HEK293 (cell line): ENCODE measurements around the gene RCOR1.

Source experiments
- CTCF ChIA-PET: fragments of 350-600 bp; formaldehyde crosslinking; extraction: SDS; loops from one replicate; lab custom pipeline; 2021; ENCODE audit warnings: antibody characterized with exemption; lab: Yijun Ruan, JAX
- POLR2A ChIA-PET: fragments of 300-600 bp; formaldehyde crosslinking; extraction: SDS; loops from one replicate; lab custom pipeline; 2020; ENCODE audit warnings: antibody characterized with exemption, inconsistent platforms; lab: Yijun Ruan, JAX
- H3K27ac ChIP-seq: fragments of 200-500 bp; sonication (Bioruptor generic); 2 replicates; pipeline ENCODE4 v1.5.1; 2014; ENCODE audit warnings: low read depth, low read length, control low read depth, inconsistent platforms; ENCODE audit errors: extremely low read depth
- H3K36me3 ChIP-seq, 2 experiments: fragments of 200-500 bp in 1 of 2; sonication (Bioruptor generic) in 1 of 2; 1 replicate in 1 of 2; 2 replicates in 1 of 2; pipeline ENCODE4 v1.5.1; 2014 to 2017; ENCODE audit warnings: inconsistent platforms in 2 of 2, low read length in 2 of 2; ENCODE audit not compliant: control insufficient read depth in 2 of 2, insufficient read depth in 1 of 2
- H3K4me1 ChIP-seq: fragments of 200-500 bp; sonication (Bioruptor generic); 2 replicates; pipeline ENCODE4 v1.5.1; 2014; ENCODE audit warnings: mild to moderate bottlenecking, low read length, inconsistent platforms; ENCODE audit not compliant: control insufficient read depth, insufficient read depth
- H3K4me3 ChIP-seq: 2 replicates; pipeline ENCODE4 v1.5.1; 2011; ENCODE audit warnings: low read depth, mild to moderate bottlenecking, control low read depth, low read length, moderate library complexity
- H3K9me3 ChIP-seq: fragments of 200-500 bp; sonication (Bioruptor generic); 2 replicates; pipeline ENCODE4 v1.5.1; 2014; ENCODE audit warnings: low read depth, low read length, inconsistent platforms; ENCODE audit not compliant: control insufficient read depth, insufficient read depth
- GLIS2 ChIP-seq: fragments of 450-650 bp; formaldehyde crosslinking; IDR thresholded peaks from 2 replicates; pipeline ENCODE4 v1.5.1; 2016; ENCODE audit warnings: missing biosample characterization, missing genetic modification characterization
- IKZF3 ChIP-seq: fragments of 450-650 bp; IDR thresholded peaks from 2 replicates; pipeline ENCODE4 v1.5.0; 2018; ENCODE audit warnings: missing biosample characterization, mild to moderate bottlenecking, missing genetic modification characterization, moderate library complexity
- INSM2 ChIP-seq: fragments of 450-650 bp; formaldehyde crosslinking; IDR thresholded peaks from 2 replicates; pipeline ENCODE4 v1.5.1; 2016; ENCODE audit warnings: missing biosample characterization, missing genetic modification characterization
- MZF1 ChIP-seq: fragments of 450-650 bp; formaldehyde crosslinking; IDR thresholded peaks from 2 replicates; pipeline ENCODE4 v1.5.1; 2017; ENCODE audit warnings: missing biosample characterization, missing genetic modification characterization, borderline replicate concordance
- RBAK ChIP-seq: fragments of 450-650 bp; formaldehyde crosslinking; IDR thresholded peaks from 2 replicates; pipeline ENCODE4 v1.5.1; 2016; ENCODE audit warnings: missing biosample characterization, missing genetic modification characterization
- ZBTB1 ChIP-seq: fragments of 450-650 bp; formaldehyde crosslinking; IDR thresholded peaks from 2 replicates; pipeline ENCODE4 v1.5.1; 2016; ENCODE audit warnings: missing biosample characterization, missing genetic modification characterization
- ZBTB10 ChIP-seq: fragments of 450-650 bp; formaldehyde crosslinking; IDR thresholded peaks from 2 replicates; pipeline ENCODE4 v1.5.1; 2016; ENCODE audit warnings: missing biosample characterization, missing genetic modification characterization
- ZFP3 ChIP-seq: fragments of 450-650 bp; formaldehyde crosslinking; IDR thresholded peaks from 2 replicates; pipeline ENCODE4 v1.5.1; 2016; ENCODE audit warnings: low read depth, missing biosample characterization, missing genetic modification characterization
- ZFP37 ChIP-seq: fragments of 450-650 bp; formaldehyde crosslinking; IDR thresholded peaks from 2 replicates; pipeline ENCODE4 v1.5.1; 2016; ENCODE audit warnings: missing biosample characterization, missing genetic modification characterization
- ZNF132 ChIP-seq: fragments of 450-650 bp; formaldehyde crosslinking; IDR thresholded peaks from 2 replicates; pipeline ENCODE4 v1.5.1; 2017; ENCODE audit warnings: missing biosample characterization, missing genetic modification characterization, borderline replicate concordance
- ZNF202 ChIP-seq: fragments of 450-650 bp; formaldehyde crosslinking; IDR thresholded peaks from 2 replicates; pipeline ENCODE4 v1.5.1; 2016; ENCODE audit warnings: missing biosample characterization, missing genetic modification characterization, borderline replicate concordance
- ZNF23 ChIP-seq: fragments of 450-650 bp; formaldehyde crosslinking; IDR thresholded peaks from 2 replicates; pipeline ENCODE4 v1.5.1; 2016; ENCODE audit warnings: missing biosample characterization, missing genetic modification characterization, borderline replicate concordance
- ZNF248 ChIP-seq: fragments of 450-650 bp; formaldehyde crosslinking; IDR thresholded peaks from 2 replicates; pipeline ENCODE4 v1.5.1; 2017; ENCODE audit warnings: missing biosample characterization, missing genetic modification characterization
- ZNF362 ChIP-seq: fragments of 450-650 bp; formaldehyde crosslinking; IDR thresholded peaks from 2 replicates; pipeline ENCODE4 v1.5.1; 2016; ENCODE audit warnings: missing biosample characterization, missing genetic modification characterization
- ZNF391 ChIP-seq: fragments of 450-650 bp; formaldehyde crosslinking; IDR thresholded peaks from 2 replicates; pipeline ENCODE4 v1.5.1; 2016; ENCODE audit warnings: low read depth, missing biosample characterization, missing genetic modification characterization, borderline replicate concordance
- ZNF394 ChIP-seq: fragments of 450-650 bp; formaldehyde crosslinking; IDR thresholded peaks from 2 replicates; pipeline ENCODE4 v1.5.1; 2016; ENCODE audit warnings: missing biosample characterization, missing genetic modification characterization, mild to moderate bottlenecking, moderate library complexity, borderline replicate concordance
- ZNF701 ChIP-seq: fragments of 450-650 bp; formaldehyde crosslinking; IDR thresholded peaks from 2 replicates; pipeline ENCODE4 v1.5.1; 2016; ENCODE audit warnings: missing biosample characterization, missing genetic modification characterization
- ZXDB ChIP-seq: fragments of 450-650 bp; formaldehyde crosslinking; IDR thresholded peaks from 2 replicates; pipeline ENCODE4 v1.5.1; 2016; ENCODE audit warnings: missing biosample characterization, missing genetic modification characterization

The RCOR1 gene

GRCh38 chr14:102601378-102601925 lies 9.0 kb downstream of the RCOR1 start:
- Histone ChIP-seq H3K27ac (no peak overlapping the region), H3K4me1 (peaks cover 12% of the 10 kb centered on the region; the same call in 1 of the 2 replicates), H3K9me3 (no peaks in the 10 kb centered on the region), H3K36me3 (peaks cover 3 to 18% of the 10 kb centered on the region in 2 experiments; a peak in 2 of 3 replicates), H3K4me3 (no peak overlapping the region)
- no peak for TF ChIP-seq INSM2
- TF ChIP-seq RBAK (tag by site-specific recombination): no peak
- peak; percentile 34; the same call in 1 of the 2 replicates for TF ChIP-seq ZNF394
- peak; percentile 99; the same call in 1 of the 2 replicates for TF ChIP-seq ZNF132
- CTCF ChIA-PET: interaction anchor here (0.5 to 0.6 kb wide), 2 partner anchors 83 to 237 kb away, joined by 3 read pairs; no protein-coding TSS in a partner anchor
- POLR2A ChIA-PET: interaction anchor here (0.6 kb wide), 1 partner anchor 95 kb away, joined by 3 read pairs; no protein-coding TSS in a partner anchor

GRCh38 chr14:102602421-102603292 lies 10.2 kb downstream of the RCOR1 start:
- Histone ChIP-seq H3K9me3 (no peaks in the 10 kb centered on the region), H3K4me3 (no peak overlapping the region), H3K27ac (no peak overlapping the region), H3K36me3 (peaks cover 3 to 14% of the 10 kb centered on the region in 2 experiments; a peak in 2 of 3 replicates), H3K4me1 (peaks cover 12% of the 10 kb centered on the region; the same call in 1 of the 2 replicates)
- POLR2A ChIA-PET: no interaction called here
- TF ChIP-seq ZFP37 (tag by site-specific recombination): no peak
- TF ChIP-seq IKZF3 (tag by site-specific recombination): no peak
- no peak for TF ChIP-seq GLIS2 (tag by site-specific recombination)
- no peak for TF ChIP-seq MZF1 (tag by site-specific recombination)
- no peak for TF ChIP-seq ZNF391
- no peak for TF ChIP-seq ZFP3 (tag by site-specific recombination)
- TF ChIP-seq ZNF23 (tag by site-specific recombination): no peak
- TF ChIP-seq ZBTB1: no peak
- no peak for TF ChIP-seq ZBTB10 (tag by site-specific recombination)
- TF ChIP-seq ZNF701 (tag by site-specific recombination): no peak
- no peak for TF ChIP-seq ZXDB
- no peak for TF ChIP-seq ZNF362
- no peak for TF ChIP-seq ZNF202 (tag by site-specific recombination)
- TF ChIP-seq ZNF248 (tag by site-specific recombination): no peak
- CTCF ChIA-PET: interaction anchor here (0.6 to 2.7 kb wide), 2 partner anchors 8 to 36 kb away, joined by 3 to 19 read pairs; no protein-coding TSS in a partner anchor
